HepG2 (cell line): ENCODE data around the gene TMEM204. TPM values are rescaled to one million over a fixed set of nuclear protein-coding genes. Genes with fewer than 3 reads are reported as not detected.

ENCODE experiments used
- ATAC-seq: fragments of 200-7000 bp; cut with Tn5 transposase; 3 replicates; pipeline ENCODE4 v1.9.1; 2020; ENCODE audit warnings: mild to moderate bottlenecking, moderate library complexity
- BruUV-seq: library from RNA; stranded (reverse); fragments of 400-500 nt; replicated peaks from 2 replicates; lab custom pipeline; 2021; lab: Mats Ljungman, UMichigan
- CTCF ChIA-PET: fragments of 300-600 bp; formaldehyde crosslinking; extraction: SDS; loops from one replicate; lab custom pipeline; 2021; ENCODE audit warnings: low total read pairs, inconsistent platforms, low intra/inter-chr PET ratio; lab: Yijun Ruan, JAX
- POLR2A ChIA-PET: fragments of 350-600 bp; sonication (Branson Sonifier 250); formaldehyde crosslinking; loops from one replicate; lab custom pipeline; 2020; ENCODE audit warnings: antibody characterized with exemption, inconsistent platforms; lab: Yijun Ruan, JAX
- DNase-seq: peaks from one replicate; pipeline ENCODE4 v3.0.0-alpha.2; 2015; ENCODE audit warnings: low spot score
- FAIRE-seq: peaks from 3 replicates; lab custom pipeline; 2011; peaks lifted over from hg19 to GRCh38; lab: Jason Lieb, UNC
- H2AFZ ChIP-seq: one replicate; pipeline ENCODE4 v1.6.1; 2011; ENCODE audit warnings: low read length, inconsistent platforms
- H3K27ac ChIP-seq: fragments of 300-600 bp; 3 replicates; pipeline ENCODE4 v1.8.0; 2011; ENCODE audit warnings: mixed run types, mild to moderate bottlenecking, mixed read lengths, low read length, inconsistent platforms; ENCODE audit not compliant: insufficient read depth; ENCODE audit errors: extremely low read length
- H3K27me3 ChIP-seq, 2 experiments: fragments of 200-600 bp in 1 of 2; 2 replicates in 1 of 2; 3 replicates in 1 of 2; pipeline versions ENCODE4 v1.6.0 to v1.8.0; 2011; ENCODE audit warnings: low read length in 2 of 2, mild to moderate bottlenecking in 2 of 2, moderate library complexity in 2 of 2, inconsistent platforms in 1 of 2; ENCODE audit not compliant: insufficient read depth in 2 of 2, control insufficient read depth in 1 of 2
- H3K36me3 ChIP-seq, 2 experiments: fragments of 200-600 bp in 1 of 2; replicated peaks in 1 of 2; 2 replicates in 1 of 2; 3 replicates in 1 of 2; pipeline versions ENCODE4 v1.5.1 to v1.8.0; 2011; ENCODE audit warnings: low read length in 2 of 2, inconsistent platforms in 1 of 2; ENCODE audit not compliant: insufficient read depth in 2 of 2, control insufficient read depth in 1 of 2
- H3K4me1 ChIP-seq: 2 replicates; pipeline ENCODE4 v1.5.1; 2012; ENCODE audit warnings: low read length, inconsistent platforms; ENCODE audit not compliant: insufficient read depth
- H3K4me2 ChIP-seq: 2 replicates; pipeline ENCODE4 v1.6.0; 2011; ENCODE audit warnings: low read depth, low read length, inconsistent platforms
- H3K4me3 ChIP-seq, 3 experiments: fragments of 200-600 bp in 1 of 3; sonication (generic), shearing (Covaris generic) in 1 of 3; replicated peaks in 1 of 3; 2 replicates each; pipeline ENCODE4 v1.5.1; 2011 to 2016; ENCODE audit warnings: low read length in 3 of 3, inconsistent platforms in 2 of 3, low read depth in 2 of 3, mild to moderate bottlenecking in 2 of 3, control low read depth in 1 of 3, mixed read lengths in 1 of 3; ENCODE audit not compliant: insufficient read depth in 1 of 3
- H3K79me2 ChIP-seq: one replicate; pipeline ENCODE4 v1.6.1; 2011; ENCODE audit warnings: low read length, inconsistent platforms; ENCODE audit not compliant: insufficient read depth
- H3K9ac ChIP-seq: 2 replicates; pipeline ENCODE4 v1.6.0; 2011; ENCODE audit warnings: mild to moderate bottlenecking, low read depth, low read length, inconsistent platforms; ENCODE audit not compliant: insufficient read depth
- H3K9me3 ChIP-seq: 2 replicates; pipeline ENCODE4 v1.5.1; 2012; ENCODE audit warnings: mild to moderate bottlenecking, low read length
- H4K20me1 ChIP-seq: 2 replicates; pipeline ENCODE4 v1.6.0; 2011; ENCODE audit warnings: inconsistent platforms, mild to moderate bottlenecking, low read length, moderate library complexity; ENCODE audit not compliant: insufficient read depth
- HCFC1 ChIP-seq: fragments of 150-350 bp; IDR thresholded peaks from 2 replicates; pipeline ENCODE4 v1.6.1; 2014; ENCODE audit warnings: low read depth, low read length
- MEIS2 ChIP-seq: sonication (generic); formaldehyde crosslinking; IDR thresholded peaks from 2 replicates; pipeline ENCODE4 v1.9.0; 2021; ENCODE audit warnings: mild to moderate bottlenecking, missing genetic modification reagents
- MLLT10 ChIP-seq: sonication (generic); formaldehyde crosslinking; IDR thresholded peaks from 2 replicates; pipeline ENCODE4 v1.4.0; 2020; ENCODE audit warnings: missing genetic modification reagents
- NFATC3 ChIP-seq: sonication (generic); formaldehyde crosslinking; IDR thresholded peaks from 2 replicates; pipeline ENCODE4 v1.5.1; 2020; ENCODE audit warnings: mild to moderate bottlenecking, missing genetic modification reagents
- PATZ1 ChIP-seq: sonication (generic); formaldehyde crosslinking; IDR thresholded peaks from 2 replicates; pipeline ENCODE4 v1.4.0; 2020; ENCODE audit warnings: missing genetic modification reagents
- PCBP1 ChIP-seq: fragments of 200-400 bp; formaldehyde crosslinking; IDR thresholded peaks from 2 replicates; pipeline ENCODE4 v1.6.1; 2017; ENCODE audit warnings: mild to moderate bottlenecking, low read depth, low read length, borderline replicate concordance
- ZNF530 ChIP-seq: sonication (generic); formaldehyde crosslinking; IDR thresholded peaks from 2 replicates; pipeline ENCODE4 v1.5.0; 2020; ENCODE audit warnings: low read depth, mild to moderate bottlenecking, missing genetic modification reagents
- ZNF615 ChIP-seq: sonication (generic); formaldehyde crosslinking; IDR thresholded peaks from 2 replicates; pipeline ENCODE4 v1.5.0; 2020; ENCODE audit warnings: mild to moderate bottlenecking, missing genetic modification reagents, borderline replicate concordance
- WGBS: methylation state at CpG from one replicate; pipeline ENCODE4 v1.1.6; 2017; ENCODE audit warnings: low lambda C conversion rate; 5-methylcytosine and 5-hydroxymethylcytosine counted together
- in situ Hi-C: cut with HindIII; loops from 2 replicates; pipeline ENCODE4 v1.10.0; 2017; ENCODE audit warnings: low pct_unique_long_range_greater_than_20kb; ENCODE audit not compliant: extremely low pct_ligation_motif_present
- intact Hi-C: fragments of 100-400 bp; cut with micrococcal nuclease; formaldehyde crosslinking; loops from one replicate; pipeline ENCODE4 v1.10.0; 2022; ENCODE audit not compliant: unreplicated experiment
- polyA plus RNA-seq, 8 experiments: library from polyadenylated mRNA; depleted of rRNA in 3 of 8; stranded (reverse) in 7 of 8; unstranded in 1 of 8; fragments of >200 nt; fragmentation: Illumina TruSeq in 4 of 8; extraction: Trizol in 4 of 8; gene quantifications; 2 replicates each; pipeline versions ENCODE4 v1.2.1 to v1.2.3, GENCODE V29; 2011 to 2016; ENCODE audit warnings: low read depth in 4 of 8, missing spikeins in 1 of 8, mixed read lengths in 1 of 8; ENCODE audit not compliant: insufficient read depth in 1 of 8
- total RNA-seq, 5 experiments: library from RNA; depleted of rRNA; stranded (reverse); fragments of >200 nt; fragmentation: Illumina TruSeq; extraction: Trizol; gene quantifications; 2 replicates each; pipeline ENCODE4 v1.2.3, GENCODE V29; 2016; ENCODE audit warnings: low read depth in 1 of 5
- TF ChIP-seq, protein P1 (sequence below): sonication (generic); formaldehyde crosslinking; IDR thresholded peaks from 2 replicates; pipeline ENCODE4 v1.4.0; 2020; ENCODE audit warnings: missing genetic modification reagents, low read depth, mild to moderate bottlenecking, borderline replicate concordance

The TMEM204 gene
- total and polyA plus RNA-seq, 2 of the 13 experiments (the other 11 are each of a cell fraction or from before 2014, with no cell fraction given) = not detected

DNA sequence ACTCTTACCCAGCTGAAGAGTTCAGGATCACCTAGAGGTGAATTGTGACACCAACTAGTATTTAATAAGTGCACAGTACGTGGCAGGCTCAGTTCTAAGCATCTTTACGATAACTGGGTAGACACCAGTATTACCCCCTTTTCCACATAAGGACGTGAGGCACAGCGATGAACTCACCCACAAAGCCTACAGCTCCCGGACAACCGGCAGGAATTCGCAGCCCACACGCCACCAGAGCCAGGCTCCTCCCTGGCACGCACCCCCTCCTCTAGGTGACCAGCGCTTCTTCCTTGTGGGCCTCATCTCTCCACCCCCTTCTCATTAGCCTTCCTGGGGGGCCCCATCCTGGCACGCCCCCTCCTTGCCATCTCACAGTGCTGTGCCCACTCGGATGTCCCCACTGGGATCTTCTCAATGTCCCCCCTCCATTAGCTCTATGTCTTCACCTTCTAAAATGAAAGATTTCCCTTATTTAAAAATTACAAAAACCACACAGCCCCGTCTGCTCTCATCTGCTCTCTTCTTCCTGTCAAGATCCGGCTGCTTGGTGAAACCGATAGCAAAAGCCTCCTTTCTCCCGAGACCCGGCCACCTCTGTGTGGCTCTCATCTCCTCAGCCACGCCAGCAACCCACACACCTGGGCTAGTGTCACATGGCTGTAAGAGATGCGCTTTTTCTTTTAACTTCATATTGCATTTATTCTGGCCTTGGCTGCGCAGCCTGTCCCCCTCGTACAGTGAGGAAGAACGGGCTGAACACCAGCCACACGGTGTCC is 57.7 kb downstream of the TMEM204 start:
- FAIRE-seq = no peak
- POLR2A ChIA-PET = no interaction called here

GRCh38 chr16:1592446-1592845 is 59.0 kb downstream of the TMEM204 start:
- H3K9ac ChIP-seq = no peak overlapping the region
- no peaks in the 10 kb centered on the region for H4K20me1 ChIP-seq
- no peak overlapping the region for H2AFZ ChIP-seq
- peaks cover 8 to 17% of the 10 kb centered on the region in 2 experiments; a peak in 3 of 5 replicates for H3K36me3 ChIP-seq
- ChIA-PET POLR2A (no interaction called here), CTCF (no interaction called here)
- in situ Hi-C loops (no loop called here), intact Hi-C loops (no loop called here)
- H3K27ac ChIP-seq = no peak overlapping the region
- H3K4me1 ChIP-seq = peaks cover 4% of the 10 kb centered on the region; the same call in 1 of the 2 replicates
- no peaks in the 10 kb centered on the region for H3K79me2 ChIP-seq
- no peak for DNase-seq
- no peak for FAIRE-seq
- no peaks in the 10 kb centered on the region for H3K9me3 ChIP-seq
- no peak overlapping the region for H3K4me2 ChIP-seq
- WGBS = 91% methylated on average over 16 of the region's 16 CpGs
- no peak for ATAC-seq
- no peaks in the 10 kb centered on the region for H3K27me3 ChIP-seq
- TF ChIP-seq ZNF530 = no peak
- TF ChIP-seq, protein P1, sequence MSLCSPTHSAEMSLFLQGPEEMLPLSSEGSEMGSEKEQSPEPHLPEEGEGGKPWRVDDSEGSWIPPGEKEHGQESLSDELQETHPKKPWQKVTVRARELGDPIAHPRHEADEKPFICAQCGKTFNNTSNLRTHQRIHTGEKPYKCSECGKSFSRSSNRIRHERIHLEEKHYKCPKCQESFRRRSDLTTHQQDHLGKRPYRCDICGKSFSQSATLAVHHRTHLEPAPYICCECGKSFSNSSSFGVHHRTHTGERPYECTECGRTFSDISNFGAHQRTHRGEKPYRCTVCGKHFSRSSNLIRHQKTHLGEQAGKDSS (CRISPR knock-in tag) = no peak
- TF ChIP-seq MLLT10 (CRISPR knock-in tag) = no peak
- TF ChIP-seq NFATC3 (CRISPR knock-in tag) = no peak
- no peak for TF ChIP-seq PATZ1 (CRISPR knock-in tag)
- no peak for TF ChIP-seq ZNF615 (CRISPR knock-in tag)
- no peak for TF ChIP-seq MEIS2 (CRISPR knock-in tag)
- H3K4me3 ChIP-seq = no peak overlapping the region
- BruUV-seq = no TSS peak

More for the DNA sequence above, 57.7 kb downstream of the TMEM204 start:
- intact Hi-C loops (no loop called here), in situ Hi-C loops (no loop called here)
- Histone ChIP-seq H3K4me3 (no peak overlapping the region), H3K4me2 (no peak overlapping the region), H3K4me1 (no peaks in the 10 kb centered on the region), H3K27ac (no peak overlapping the region), H3K9me3 (no peaks in the 10 kb centered on the region), H4K20me1 (no peaks in the 10 kb centered on the region), H3K9ac (no peak overlapping the region), H3K27me3 (no peaks in the 10 kb centered on the region), H3K79me2 (no peaks in the 10 kb centered on the region), H2AFZ (no peak overlapping the region)
- CTCF ChIA-PET = no interaction called here
- WGBS = 97% methylated on average over 23 of the region's 23 CpGs
- no TSS peak for BruUV-seq
- no peak for DNase-seq
- TF ChIP-seq PCBP1 = no peak
- no peak for TF ChIP-seq HCFC1
- TF ChIP-seq, all 625 proteins: peak for 0
- no peak for ATAC-seq
- H3K36me3 ChIP-seq = peaks cover 9 to 25% of the 10 kb centered on the region in 2 experiments; a peak in 4 of 5 replicates
